GM23338 (cell line): ENCODE data around the gene CD9. TPM values are rescaled to one million over a fixed set of nuclear protein-coding genes. Genes with fewer than 3 reads are reported as not detected.

ENCODE experiments used
- ATAC-seq: fragments of 200-7000 bp; cut with Tn5 transposase; 3 replicates; pipeline ENCODE4 v1.9.1; 2020
- DNase-seq: peaks from one replicate; pipeline ENCODE4 v3.0.0-alpha.2; 2015; ENCODE audit warnings: low spot score
- H2AFZ ChIP-seq: fragments of 200-600 bp; sonication (generic); 2 replicates; pipeline ENCODE4 v1.8.0; 2016; ENCODE audit warnings: antibody characterized with exemption, mild to moderate bottlenecking, moderate library complexity
- H3F3A ChIP-seq: fragments of 200-600 bp; sonication (generic); replicated peaks from 2 replicates; pipeline ENCODE4 v1.8.0; 2017; ENCODE audit warnings: antibody characterized with exemption, mixed run types, low read depth
- H3K27ac ChIP-seq: fragments of 200-600 bp; sonication (generic); 2 replicates; pipeline ENCODE4 v1.6.1; 2016; ENCODE audit warnings: low read depth
- H3K27me3 ChIP-seq: fragments of 200-600 bp; sonication (generic); 2 replicates; pipeline ENCODE4 v1.8.0; 2016; ENCODE audit warnings: mild to moderate bottlenecking, mixed run types, moderate library complexity; ENCODE audit not compliant: insufficient read depth
- H3K36me3 ChIP-seq: fragments of 200-600 bp; sonication (generic); 2 replicates; pipeline ENCODE4 v1.8.0; 2016; ENCODE audit warnings: mild to moderate bottlenecking; ENCODE audit not compliant: insufficient read depth
- H3K4me1 ChIP-seq: fragments of 200-600 bp; sonication (generic); 2 replicates; pipeline ENCODE4 v1.8.0; 2016; ENCODE audit warnings: mild to moderate bottlenecking, moderate library complexity; ENCODE audit not compliant: insufficient read depth
- H3K4me2 ChIP-seq: fragments of 200-600 bp; sonication (generic); 2 replicates; pipeline ENCODE4 v1.7.1; 2017; ENCODE audit warnings: mixed run types
- H3K4me3 ChIP-seq: fragments of 200-600 bp; sonication (generic); 2 replicates; pipeline ENCODE4 v1.6.1; 2016; ENCODE audit warnings: mixed run types
- H3K79me2 ChIP-seq: fragments of 200-600 bp; sonication (generic); replicated peaks from 2 replicates; pipeline ENCODE4 v1.8.0; 2017; ENCODE audit warnings: mild to moderate bottlenecking; ENCODE audit not compliant: insufficient read depth
- H3K9me2 ChIP-seq: fragments of 200-600 bp; sonication (generic); 2 replicates; pipeline ENCODE4 v1.8.0; 2017; ENCODE audit not compliant: insufficient read depth
- H4K20me1 ChIP-seq: fragments of 200-600 bp; sonication (generic); replicated peaks from 2 replicates; pipeline ENCODE4 v1.8.0; 2017; ENCODE audit warnings: mild to moderate bottlenecking; ENCODE audit not compliant: insufficient read depth
- H3K27ac Mint-ChIP-seq: 2 replicates; pipeline ENCODE4 v1.8.0; 2020; ENCODE audit warnings: inconsistent platforms, mild to moderate bottlenecking, moderate library complexity, mixed read lengths
- H3K27me3 Mint-ChIP-seq: 3 replicates; pipeline ENCODE4 v1.8.0; 2022; ENCODE audit warnings: low read depth, mild to moderate bottlenecking, moderate library complexity, mixed read lengths, inconsistent platforms; ENCODE audit not compliant: insufficient read depth, poor library complexity
- H3K36me3 Mint-ChIP-seq: 3 replicates; pipeline ENCODE4 v1.8.0; 2021; ENCODE audit warnings: low read depth, mild to moderate bottlenecking, inconsistent platforms, moderate library complexity, mixed read lengths
- H3K4me1 Mint-ChIP-seq: 3 replicates; pipeline ENCODE4 v1.8.0; 2020; ENCODE audit warnings: mild to moderate bottlenecking, inconsistent platforms, mixed read lengths
- H3K4me3 Mint-ChIP-seq: 3 replicates; pipeline ENCODE4 v1.8.0; 2021; ENCODE audit warnings: moderate library complexity, mild to moderate bottlenecking, inconsistent platforms, mixed read lengths
- H3K9me3 Mint-ChIP-seq: 3 replicates; pipeline ENCODE4 v1.8.0; 2020; ENCODE audit warnings: moderate library complexity, mild to moderate bottlenecking, inconsistent platforms, mixed read lengths
- CREB1 ChIP-seq: fragments of 250-450 bp; sonication (Bioruptor Pico); IDR thresholded peaks from 2 replicates; pipeline ENCODE4 v1.5.0; 2020; ENCODE audit warnings: low read depth, mild to moderate bottlenecking, moderate library complexity
- CTCF ChIP-seq, 2 experiments: fragments of 200-600 bp in 1 of 2; sonication (generic) in 1 of 2; conservative IDR thresholded peaks; 2 replicates each; pipeline versions ENCODE4 v1.5.1 to v1.6.1; 2016 to 2017; ENCODE audit warnings: antibody characterized with exemption in 2 of 2, low read depth in 2 of 2, mild to moderate bottlenecking in 2 of 2, moderate library complexity in 1 of 2
- ETS1 ChIP-seq: IDR thresholded peaks from 2 replicates; pipeline ENCODE4 v1.6.1; 2016; ENCODE audit warnings: antibody characterized with exemption
- EZH2 ChIP-seq: fragments of 200-600 bp; sonication (generic); IDR thresholded peaks from one replicate; pipeline ENCODE4 v1.8.0; 2017; ENCODE audit warnings: antibody characterized with exemption, mild to moderate bottlenecking, low read depth; ENCODE audit not compliant: unreplicated experiment
- EZH2phosphoT487 ChIP-seq: fragments of 200-600 bp; sonication (generic); IDR thresholded peaks from one replicate; pipeline ENCODE4 v1.8.1; 2018; ENCODE audit warnings: antibody characterized with exemption; ENCODE audit not compliant: unreplicated experiment
- JUNB ChIP-seq: IDR thresholded peaks from one replicate; pipeline ENCODE4 v1.6.1; 2016; ENCODE audit warnings: antibody characterized with exemption; ENCODE audit not compliant: unreplicated experiment
- NANOG ChIP-seq: IDR thresholded peaks from 2 replicates; pipeline ENCODE4 v1.6.1; 2016; ENCODE audit warnings: antibody characterized with exemption, borderline replicate concordance
- POLR2AphosphoS5 ChIP-seq: IDR thresholded peaks from 2 replicates; pipeline ENCODE4 v1.6.1; 2016; ENCODE audit warnings: antibody characterized with exemption, low read depth
- REST ChIP-seq: IDR thresholded peaks from one replicate; pipeline ENCODE4 v1.6.1; 2018; ENCODE audit warnings: antibody characterized with exemption; ENCODE audit not compliant: unreplicated experiment
- STAT1 ChIP-seq: IDR thresholded peaks from one replicate; pipeline ENCODE4 v1.6.1; 2016; ENCODE audit warnings: antibody characterized with exemption; ENCODE audit not compliant: unreplicated experiment
- ZNF114 ChIP-seq: fragments of 250-450 bp; sonication (Bioruptor Pico); IDR thresholded peaks from 2 replicates; pipeline ENCODE4 v1.5.0; 2020; ENCODE audit warnings: mild to moderate bottlenecking, moderate library complexity
- ZNF331 ChIP-seq: fragments of 250-450 bp; sonication (Bioruptor Pico); IDR thresholded peaks from 2 replicates; pipeline ENCODE4 v1.5.0; 2020; ENCODE audit warnings: low read depth, mild to moderate bottlenecking, moderate library complexity
- ZNF462 ChIP-seq: fragments of 250-450 bp; sonication (Bioruptor Pico); IDR thresholded peaks from 2 replicates; pipeline ENCODE4 v1.5.0; 2020; ENCODE audit warnings: mild to moderate bottlenecking, moderate library complexity
- polyA plus RNA-seq: library from polyadenylated mRNA; unstranded; fragments of >200 nt; fragmentation: Nextera tagmentation; extraction: Ambion mirVana; gene quantifications from 2 replicates; pipeline ENCODE4 v1.2.1, GENCODE V29; 2016
- total RNA-seq: library from RNA; depleted of rRNA; stranded (reverse); fragments of >200 nt; shearing (Covaris generic); gene quantifications from 2 replicates; pipeline ENCODE4 v1.2.3, GENCODE V29; 2014

The CD9 gene
- total and polyA plus RNA-seq, 2 experiments from 2014 or later, result 222 to 251 TPM

GRCh38 chr12:6215120-6215807, 15.1 kb downstream of the CD9 start:
- Histone ChIP-seq H3K9me2 (no peaks in the 10 kb centered on the region), H3K4me3 (peak overlapping the region; percentile 27), H3K27ac (peak overlapping the region; percentile 96), H3K79me2 (peaks cover 84% of the 10 kb centered on the region), H3F3A (peaks cover 13% of the 10 kb centered on the region; the same call in 1 of the 2 replicates), H2AFZ (no peak overlapping the region), H3K4me2 (peak overlapping the region; percentile 57), H3K27me3 (no peaks in the 10 kb centered on the region), H4K20me1 (peaks cover 9% of the 10 kb centered on the region; the same call in 1 of the 2 replicates), H3K4me1 (peaks cover 80% of the 10 kb centered on the region), H3K36me3 (no peaks in the 10 kb centered on the region)
- ATAC-seq (peak; percentile 86), DNase-seq (peak; percentile 94)
- Mint-ChIP-seq H3K9me3 (no peaks in the 10 kb centered on the region), H3K4me3 (peak overlapping the region; percentile 59), H3K36me3 (peaks cover 39% of the 10 kb centered on the region), H3K27ac (peak overlapping the region; percentile 99), H3K4me1 (peaks cover 86% of the 10 kb centered on the region), H3K27me3 (peaks cover 34% of the 10 kb centered on the region)
- no peak for TF ChIP-seq STAT1
- TF ChIP-seq ZNF462 (CRISPR knock-in tag), result peak; percentile 72
- TF ChIP-seq CREB1 (CRISPR knock-in tag), result no peak
- TF ChIP-seq REST, result no peak
- TF ChIP-seq CTCF (conservative IDR thresholded peaks at IDR 0.05; ENCODE audit: low read depth in 2 of 2), result no peak
- no peak for TF ChIP-seq EZH2
- no peak for TF ChIP-seq EZH2phosphoT487
- TF ChIP-seq NANOG, result peak; percentile 75
- no peak for TF ChIP-seq ZNF331 (CRISPR knock-in tag)
- no peak for TF ChIP-seq JUNB
- TF ChIP-seq ETS1, result no peak
- no peak for TF ChIP-seq ZNF114 (CRISPR knock-in tag)
- TF ChIP-seq POLR2AphosphoS5, result no peak
